NCI-H1417 treated with DMSO at 0.1 percent for 48 hours (cell line): ENCODE data around the gene KMT2A.
"Not testable (repeated sequence)": the region's sequence is repeated elsewhere in the genome, so short reads cannot be mapped to it uniquely, and the experiment has no call there.

Experiments
- DNase-seq: peaks from one replicate; lab custom pipeline; 2025; lab: John Stamatoyannopoulos, UW

Gene KMT2A

GRCh38 chr11:118435290-118435892 is 901 bp upstream of the KMT2A start:
- peak; percentile 64 for DNase-seq

GRCh38 chr11:118436639-118437207 is 431 bp downstream of the KMT2A start:
- DNase-seq: no peak

GRCh38 chr11:118437208-118438125 is 1.2 kb downstream of the KMT2A start:
- DNase-seq: no peak

GRCh38 chr11:118438314-118438931 is 2.1 kb downstream of the KMT2A start:
- DNase-seq: no peak

- DNase-seq: no peak
These were observed 3.4 kb downstream of the KMT2A start for GRCh38 chr11:118439646-118440045.

- no peak for DNase-seq
These were observed 5.5 kb downstream of the KMT2A start for GRCh38 chr11:118441770-118442275.

GRCh38 chr11:118442301-118442700 is 6.0 kb downstream of the KMT2A start:
- DNase-seq: no peak

- DNase-seq: no peak
These were observed 6.8 kb downstream of the KMT2A start for GRCh38 chr11:118442908-118443589.

GRCh38 chr11:118443590-118444218 is 7.4 kb downstream of the KMT2A start:
- no peak for DNase-seq

- DNase-seq: no peak
These were observed 11.1 kb downstream of the KMT2A start for GRCh38 chr11:118447423-118447822.

GRCh38 chr11:118448294-118448693 is 12.0 kb downstream of the KMT2A start:
- no peak for DNase-seq

- no peak for DNase-seq
These were observed 13.1 kb downstream of the KMT2A start for GRCh38 chr11:118449316-118449918.

- DNase-seq: no peak
These were observed 14.2 kb downstream of the KMT2A start for GRCh38 chr11:118450451-118450850.

GRCh38 chr11:118462178-118462577 is 25.9 kb downstream of the KMT2A start:
- no peak for DNase-seq

- DNase-seq: not testable (repeated sequence)
These were observed 32.7 kb downstream of the KMT2A start for GRCh38 chr11:118468968-118469367.

GRCh38 chr11:118471030-118471429 is 34.7 kb downstream of the KMT2A start:
- no peak for DNase-seq

- no peak for DNase-seq
These were observed 37.2 kb downstream of the KMT2A start for GRCh38 chr11:118473537-118473936.

GRCh38 chr11:118476676-118477075 is 40.4 kb downstream of the KMT2A start:
- DNase-seq: no peak

GRCh38 chr11:118481238-118481637 is 44.9 kb downstream of the KMT2A start:
- DNase-seq: not testable (repeated sequence)

- no peak for DNase-seq
These were observed 48.1 kb downstream of the KMT2A start for GRCh38 chr11:118484405-118484804.

GRCh38 chr11:118485273-118485672 is 49.0 kb downstream of the KMT2A start:
- DNase-seq: no peak
